GM19043 (cell line): ENCODE results near the gene ZNF438.
"Not testable (repeated sequence)": the region's sequence is repeated elsewhere in the genome, so short reads cannot be mapped to it uniquely, and the experiment has no call there.

Experiments
- ATAC-seq: cut with Tn5 transposase; IDR thresholded peaks from one replicate; pipeline ENCODE4 v1.9.1; 2021; ENCODE audit warnings: low read depth; ENCODE audit not compliant: unreplicated experiment

Gene ZNF438, protein sequence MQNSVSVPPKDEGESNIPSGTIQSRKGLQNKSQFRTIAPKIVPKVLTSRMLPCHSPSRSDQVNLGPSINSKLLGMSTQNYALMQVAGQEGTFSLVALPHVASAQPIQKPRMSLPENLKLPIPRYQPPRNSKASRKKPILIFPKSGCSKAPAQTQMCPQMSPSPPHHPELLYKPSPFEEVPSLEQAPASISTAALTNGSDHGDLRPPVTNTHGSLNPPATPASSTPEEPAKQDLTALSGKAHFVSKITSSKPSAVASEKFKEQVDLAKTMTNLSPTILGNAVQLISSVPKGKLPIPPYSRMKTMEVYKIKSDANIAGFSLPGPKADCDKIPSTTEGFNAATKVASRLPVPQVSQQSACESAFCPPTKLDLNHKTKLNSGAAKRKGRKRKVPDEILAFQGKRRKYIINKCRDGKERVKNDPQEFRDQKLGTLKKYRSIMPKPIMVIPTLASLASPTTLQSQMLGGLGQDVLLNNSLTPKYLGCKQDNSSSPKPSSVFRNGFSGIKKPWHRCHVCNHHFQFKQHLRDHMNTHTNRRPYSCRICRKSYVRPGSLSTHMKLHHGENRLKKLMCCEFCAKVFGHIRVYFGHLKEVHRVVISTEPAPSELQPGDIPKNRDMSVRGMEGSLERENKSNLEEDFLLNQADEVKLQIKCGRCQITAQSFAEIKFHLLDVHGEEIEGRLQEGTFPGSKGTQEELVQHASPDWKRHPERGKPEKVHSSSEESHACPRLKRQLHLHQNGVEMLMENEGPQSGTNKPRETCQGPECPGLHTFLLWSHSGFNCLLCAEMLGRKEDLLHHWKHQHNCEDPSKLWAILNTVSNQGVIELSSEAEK

DNA sequence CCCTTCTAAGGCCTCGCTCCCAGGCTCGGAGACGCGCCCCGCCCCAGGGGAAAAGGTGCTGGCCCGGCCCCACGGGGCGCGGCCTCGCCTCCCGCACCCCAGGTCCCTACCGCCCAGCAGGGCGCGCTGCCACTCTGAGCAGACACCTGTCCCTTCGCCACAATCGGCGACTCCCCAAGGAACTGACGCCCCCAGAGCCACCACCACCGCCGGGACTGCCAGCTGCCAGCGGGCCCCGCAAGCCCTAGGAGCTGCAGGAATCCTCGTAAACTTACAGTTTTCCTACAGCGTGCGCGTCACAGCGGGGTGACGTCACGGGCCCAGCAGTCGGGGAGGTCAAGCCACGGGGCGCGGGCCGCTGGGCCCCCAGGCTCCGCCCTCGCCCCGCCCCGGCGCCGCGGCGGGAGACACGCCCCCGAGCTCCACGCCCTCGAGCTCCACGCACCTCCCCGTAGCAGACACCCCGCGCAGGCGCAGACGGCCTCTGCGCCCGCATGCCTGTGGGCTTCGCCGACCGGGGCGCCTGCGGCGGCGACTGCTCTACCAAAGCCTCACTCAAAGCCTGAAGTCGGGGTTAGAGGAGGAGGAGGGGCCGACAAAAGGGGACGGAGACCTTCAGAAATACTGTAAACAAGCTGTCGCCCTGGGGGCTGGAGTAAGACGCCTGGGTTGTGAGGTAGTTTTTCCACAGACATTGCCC lies at the start of gene ZNF438:
TSS of gene ZNF438 (minus strand) at position 308 of the 700 bp plus-strand sequence. CDS start 154,831 bp downstream, outside the sequence.
- peak; percentile 82 for ATAC-seq

DNA sequence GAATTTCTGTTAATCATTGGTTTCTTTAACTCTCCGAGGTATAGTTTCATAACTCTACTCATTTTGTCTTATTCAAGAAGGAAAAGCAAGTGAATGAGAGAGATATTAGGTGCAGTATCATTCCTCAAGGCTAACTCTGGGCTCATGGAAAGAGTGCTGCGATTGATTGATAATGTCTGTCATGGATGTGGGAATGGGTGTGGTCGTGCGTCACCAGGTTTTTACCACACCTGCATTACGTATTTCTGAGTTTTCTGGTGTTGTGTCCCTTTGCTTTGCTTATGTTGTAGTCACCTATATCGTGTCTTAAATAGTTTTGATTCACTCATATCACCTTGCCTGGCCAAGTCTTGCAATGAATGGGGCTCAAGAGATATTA lies 44.9 kb upstream of the ZNF438 start:
- ATAC-seq = no peak

DNA sequence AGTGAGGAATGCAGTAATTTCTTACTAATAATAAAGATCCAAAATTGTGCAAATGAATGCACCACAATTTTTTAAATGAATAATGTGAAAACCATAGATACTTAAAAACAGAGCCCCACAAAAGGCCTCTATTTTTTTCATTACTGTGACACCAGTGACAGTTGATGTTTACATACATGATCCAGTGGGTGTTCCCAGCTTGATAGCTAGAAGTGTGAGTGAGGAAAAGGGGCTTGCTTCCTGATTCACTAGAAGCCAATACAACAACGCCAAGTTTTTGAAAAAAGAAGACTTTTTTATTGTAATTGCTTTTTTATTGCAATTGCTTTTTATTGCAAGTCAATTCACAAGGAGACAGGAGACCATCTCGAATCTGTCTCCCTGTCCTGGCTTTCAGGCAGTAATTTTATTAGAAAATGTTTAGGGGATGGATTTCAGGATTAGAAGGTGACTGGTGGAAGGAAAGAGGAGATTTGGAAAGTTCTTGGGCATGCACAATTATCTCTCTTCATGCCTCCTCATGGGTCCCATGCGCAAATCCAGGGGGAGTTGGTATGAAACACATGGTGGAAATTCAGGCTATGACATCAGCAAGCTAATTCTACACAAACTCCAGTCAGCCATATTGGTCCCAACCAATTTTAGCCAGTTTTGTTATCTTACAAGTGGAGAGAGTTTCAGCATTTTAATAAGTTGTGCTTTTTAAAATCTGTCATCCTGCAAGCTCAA lies 44.4 kb upstream of the ZNF438 start:
- no peak for ATAC-seq

DNA sequence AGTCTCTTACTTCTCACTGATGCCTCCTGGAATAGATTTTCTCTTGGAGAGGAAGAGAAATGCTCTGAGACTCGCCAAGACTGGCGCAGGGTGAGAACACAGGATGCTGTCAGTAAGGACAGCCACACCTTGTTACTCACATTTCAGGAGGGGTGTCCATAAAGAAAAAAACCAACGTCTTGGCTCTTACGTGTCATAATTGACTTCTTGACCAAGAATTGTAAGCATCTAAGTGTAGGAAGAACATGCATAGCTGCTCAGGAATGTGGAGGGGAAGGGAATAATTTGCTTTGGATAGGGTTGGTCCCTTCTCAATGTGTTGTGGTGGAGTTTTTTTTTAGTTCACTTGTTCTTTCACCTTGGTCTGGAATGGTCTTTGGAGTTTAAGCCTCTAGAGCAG lies 43.8 kb upstream of the ZNF438 start:
- no peak for ATAC-seq

DNA sequence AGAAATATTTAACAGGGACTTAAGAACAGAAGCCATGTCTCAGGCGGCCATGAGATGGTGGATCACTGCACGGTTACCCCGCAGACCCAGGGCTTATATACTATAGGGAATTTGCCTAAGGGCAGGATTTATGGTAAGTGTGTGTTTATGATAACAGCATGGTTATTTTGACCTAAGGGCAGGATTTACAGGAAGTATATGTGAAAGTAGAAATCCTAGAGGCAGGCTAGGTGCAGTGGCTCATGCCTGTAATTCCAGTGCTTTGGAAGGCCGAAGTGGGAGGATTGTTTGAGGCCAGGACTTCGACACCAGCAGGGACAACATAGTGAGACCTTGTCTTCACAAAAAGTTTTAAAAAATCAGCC lies 43.0 kb upstream of the ZNF438 start:
- ATAC-seq = no peak

DNA sequence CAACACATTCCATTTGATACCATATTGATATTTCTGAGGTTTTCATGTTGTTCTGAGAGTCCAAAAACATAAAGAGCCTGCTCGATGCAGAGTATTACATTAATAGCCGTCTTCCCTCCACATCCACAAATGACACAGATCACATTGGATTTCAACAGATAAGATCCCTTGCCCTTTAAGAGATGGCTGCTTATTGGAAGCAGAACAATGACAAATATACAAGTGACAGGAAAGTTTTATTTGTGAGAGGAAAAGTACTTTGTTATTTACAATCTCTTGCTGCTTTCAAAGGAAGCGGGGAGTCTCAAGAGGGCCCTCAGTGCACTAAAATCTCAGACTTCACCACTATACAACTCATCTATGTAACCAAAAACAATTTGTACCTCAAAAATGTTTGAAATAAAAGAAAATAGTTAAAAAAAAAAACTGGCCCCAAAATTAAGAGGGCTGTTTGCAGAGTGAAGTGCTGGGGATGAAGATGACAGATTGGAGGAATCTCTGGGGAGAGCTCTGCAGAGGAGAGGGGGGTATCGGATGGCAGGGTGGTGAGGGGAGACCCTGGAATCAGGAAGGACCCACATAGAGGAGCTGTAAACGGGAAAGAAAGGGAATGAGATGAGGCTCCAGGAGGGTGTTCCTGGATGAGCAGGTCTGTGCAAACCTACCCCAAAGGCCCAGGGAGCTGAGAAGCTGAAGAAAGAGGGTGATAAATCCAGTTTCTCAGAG lies 42.5 kb upstream of the ZNF438 start:
- ATAC-seq = no peak

DNA sequence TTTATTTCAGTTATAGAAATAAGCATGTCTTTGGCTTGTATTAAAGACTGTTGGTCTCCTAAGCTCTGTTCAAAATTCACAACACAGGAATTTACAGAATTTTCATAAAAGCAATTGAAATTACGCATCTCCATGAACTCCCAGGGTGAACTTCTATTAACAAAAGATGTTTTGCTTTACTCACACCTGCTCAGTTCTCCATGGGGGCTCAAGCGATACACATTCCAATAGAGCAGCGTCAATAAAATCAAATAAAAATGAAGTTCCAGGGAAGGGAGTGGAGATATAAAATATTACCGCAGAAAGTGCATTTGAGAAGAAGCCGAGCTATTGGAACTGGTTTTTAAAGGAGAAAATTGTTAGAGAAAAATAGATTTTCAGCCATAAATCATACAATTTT lies 41.5 kb upstream of the ZNF438 start:
- no peak for ATAC-seq

DNA sequence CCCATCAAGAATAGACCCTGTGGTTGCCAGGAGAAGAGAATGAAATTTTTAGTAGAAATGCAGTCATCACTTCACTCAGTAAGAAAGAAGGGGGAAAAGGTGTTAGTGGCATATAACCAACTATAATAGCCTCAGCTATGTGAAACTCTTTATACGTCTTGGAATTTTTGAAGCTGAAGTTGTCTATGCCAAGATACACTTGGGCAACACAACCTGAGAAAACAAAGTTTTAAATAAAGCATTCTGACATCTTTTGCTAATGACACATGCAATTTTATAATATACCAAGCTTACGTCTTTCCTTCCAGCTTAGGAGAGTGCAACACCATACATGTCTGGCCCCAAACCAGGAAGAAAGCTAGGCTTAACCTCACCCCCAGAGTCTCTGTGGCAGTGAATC lies 40.8 kb upstream of the ZNF438 start:
- ATAC-seq = no peak

DNA sequence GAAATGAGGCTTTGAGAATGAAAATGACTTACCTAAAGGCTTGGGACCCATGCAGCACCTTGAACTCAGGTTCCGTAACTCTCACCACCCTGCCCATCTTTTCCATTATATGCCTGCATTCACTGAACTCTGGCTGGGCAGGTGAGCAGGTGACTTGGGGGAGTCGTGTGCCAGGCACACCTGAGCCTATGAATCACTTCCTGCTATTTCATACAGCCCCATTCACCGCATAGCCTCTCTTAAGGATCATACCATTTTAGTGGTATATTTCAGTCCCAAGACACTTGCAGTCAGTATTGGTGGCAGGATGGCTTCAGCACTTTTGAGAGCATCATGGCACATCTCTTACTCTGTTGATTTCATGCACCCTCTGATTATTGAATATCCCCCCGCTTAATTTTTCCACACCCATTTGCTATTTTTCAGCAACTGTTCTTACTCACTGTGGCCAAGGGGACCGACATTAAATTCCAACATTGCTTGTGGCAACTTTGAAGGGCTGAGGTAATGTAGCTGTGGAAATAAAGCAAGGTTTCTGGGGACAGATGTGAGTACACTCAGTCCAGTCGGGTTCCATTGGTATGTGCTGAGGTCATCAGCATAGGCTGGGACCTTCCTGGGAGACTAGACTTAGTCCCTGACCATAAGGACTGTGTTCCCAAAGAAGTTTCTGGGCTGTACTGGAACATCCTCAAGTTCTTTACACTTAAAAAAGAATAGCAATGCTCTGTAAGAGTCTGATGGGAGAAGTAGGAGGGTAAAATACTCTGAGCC lies 39.8 kb upstream of the ZNF438 start:
- no peak for ATAC-seq

DNA sequence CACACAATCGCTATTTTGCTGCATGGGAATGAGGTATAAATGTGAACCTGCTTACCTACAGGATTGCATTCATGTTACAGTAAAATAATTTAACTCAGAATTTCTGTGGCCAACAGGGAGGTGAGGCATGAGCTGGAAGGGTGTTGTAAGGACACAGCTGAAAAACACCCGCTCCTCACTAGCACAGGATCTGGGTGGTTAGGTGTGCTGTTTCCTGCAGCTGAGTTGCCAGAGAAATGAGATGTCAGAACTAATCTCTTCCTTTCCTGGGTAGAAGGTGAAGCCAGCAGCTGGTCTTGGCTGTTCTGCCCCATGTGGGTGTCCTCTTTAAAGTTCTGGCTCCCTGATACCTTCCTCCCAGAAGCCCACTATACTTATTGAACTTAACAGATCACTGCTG lies 39.0 kb upstream of the ZNF438 start:
- no peak for ATAC-seq

DNA sequence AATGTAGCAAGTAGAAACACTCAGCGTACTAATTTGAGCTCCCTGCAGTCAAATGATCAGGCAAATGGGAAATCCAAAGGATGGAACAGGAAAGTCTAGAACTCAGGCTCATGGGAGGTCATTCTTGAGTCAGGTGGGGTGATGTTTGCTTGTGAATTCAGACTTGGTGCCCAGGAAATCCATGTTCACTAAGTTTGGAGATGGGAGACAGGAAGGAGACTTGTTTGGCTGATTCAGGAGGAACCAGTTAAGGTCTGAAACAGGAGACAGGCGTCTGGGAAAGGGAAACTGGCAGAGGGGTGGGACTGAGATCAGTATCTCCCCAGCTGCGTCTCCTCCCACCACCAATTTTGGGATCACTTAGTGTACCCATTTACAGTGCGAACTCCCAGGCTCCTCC lies 38.4 kb upstream of the ZNF438 start:
- no peak for ATAC-seq

DNA sequence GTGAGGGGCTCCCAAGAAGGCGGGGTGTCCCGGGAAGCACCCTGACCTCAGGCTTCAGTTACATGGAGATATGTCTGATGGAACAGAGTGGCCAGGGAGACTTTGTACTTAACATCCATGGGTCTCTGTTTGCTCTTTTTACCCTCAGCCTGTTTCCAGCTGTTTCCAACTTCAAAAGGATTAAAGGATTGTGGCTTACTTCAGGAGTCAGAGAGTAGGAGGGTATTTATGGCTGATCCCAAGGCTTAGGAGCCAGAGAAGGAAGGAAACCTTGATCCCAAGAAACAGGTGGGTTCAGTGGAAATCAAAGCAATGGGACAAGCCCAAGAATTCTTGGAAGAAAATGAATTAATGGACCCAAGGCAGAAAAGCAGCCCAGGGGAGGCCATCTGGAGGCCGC lies 37.7 kb upstream of the ZNF438 start:
- no peak for ATAC-seq

DNA sequence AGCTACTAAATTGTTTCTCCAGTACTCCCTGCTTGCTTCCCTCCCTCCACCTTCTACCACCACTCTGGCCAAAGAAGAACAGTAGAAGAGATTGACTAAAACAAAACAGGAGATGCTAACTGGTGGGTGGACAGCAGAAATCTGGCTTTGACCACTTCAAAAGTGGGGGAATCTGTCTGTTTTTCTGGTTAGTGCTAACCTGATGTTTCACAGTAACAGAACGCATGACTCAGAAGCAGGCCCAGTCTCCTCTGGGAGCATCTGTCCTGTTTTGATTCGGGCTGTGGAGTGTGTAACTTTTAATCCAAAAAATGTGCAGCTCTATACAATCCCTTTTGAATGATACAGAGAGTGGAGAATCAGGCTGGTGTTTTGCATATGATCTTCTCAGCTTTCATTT lies 32.7 kb upstream of the ZNF438 start:
- ATAC-seq = no peak

DNA sequence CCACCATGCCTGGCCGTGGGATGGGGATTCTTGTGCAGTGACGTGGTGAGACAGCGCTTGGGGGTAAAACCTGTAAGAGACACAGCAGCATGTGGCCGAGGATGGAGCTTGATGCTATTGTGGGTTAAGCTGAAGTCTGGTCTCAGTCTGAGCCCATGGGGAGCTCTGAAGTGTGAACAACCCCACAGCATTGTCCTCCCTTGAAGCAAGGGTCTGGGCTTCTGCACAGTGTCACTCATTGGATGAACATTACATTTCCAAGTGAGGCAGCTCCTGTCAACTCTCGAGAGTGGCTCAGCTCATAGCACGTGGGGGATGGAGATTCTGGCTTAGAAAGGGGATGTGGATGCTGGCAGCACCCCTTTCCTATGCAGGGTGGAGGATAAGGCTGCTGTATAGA lies 32.2 kb upstream of the ZNF438 start:
- no peak for ATAC-seq

DNA sequence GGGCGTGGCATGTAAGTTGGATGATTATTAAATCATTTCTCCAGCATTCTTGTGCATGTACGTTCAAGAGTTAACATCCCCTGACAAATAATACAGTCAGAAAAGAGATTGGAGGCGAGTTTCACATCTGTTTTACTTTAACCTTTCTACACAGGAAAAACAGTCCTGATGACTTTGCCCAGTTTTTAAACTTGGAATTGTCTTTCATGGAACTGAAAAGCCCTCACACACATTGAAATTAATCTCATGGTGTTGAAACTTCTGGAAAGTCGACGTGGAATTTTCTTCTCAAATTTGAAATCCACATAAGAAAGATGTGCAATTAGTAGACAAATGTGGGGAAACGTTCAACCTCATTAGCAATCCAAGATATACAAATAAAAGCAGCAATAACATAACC lies 31.2 kb upstream of the ZNF438 start:
- no peak for ATAC-seq

DNA sequence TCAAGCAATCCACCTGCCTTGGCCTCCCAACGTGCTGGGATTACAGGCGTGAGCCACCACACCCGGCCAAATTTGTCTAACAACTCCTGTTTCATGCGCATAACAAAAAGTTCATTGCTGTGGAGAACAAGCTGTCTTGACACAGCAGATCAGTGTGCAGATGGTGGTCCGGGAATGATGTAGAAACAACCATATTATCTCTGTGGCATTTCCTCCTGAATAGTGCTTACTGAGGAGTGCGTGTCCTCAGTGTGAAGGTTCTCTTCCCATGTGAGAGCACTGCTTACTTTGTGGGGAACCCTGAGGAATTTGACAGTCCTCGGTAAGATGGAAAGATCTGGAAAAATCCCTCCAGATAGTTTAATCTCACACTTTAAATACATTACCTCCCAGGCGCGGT lies 30.3 kb upstream of the ZNF438 start:
- no peak for ATAC-seq

DNA sequence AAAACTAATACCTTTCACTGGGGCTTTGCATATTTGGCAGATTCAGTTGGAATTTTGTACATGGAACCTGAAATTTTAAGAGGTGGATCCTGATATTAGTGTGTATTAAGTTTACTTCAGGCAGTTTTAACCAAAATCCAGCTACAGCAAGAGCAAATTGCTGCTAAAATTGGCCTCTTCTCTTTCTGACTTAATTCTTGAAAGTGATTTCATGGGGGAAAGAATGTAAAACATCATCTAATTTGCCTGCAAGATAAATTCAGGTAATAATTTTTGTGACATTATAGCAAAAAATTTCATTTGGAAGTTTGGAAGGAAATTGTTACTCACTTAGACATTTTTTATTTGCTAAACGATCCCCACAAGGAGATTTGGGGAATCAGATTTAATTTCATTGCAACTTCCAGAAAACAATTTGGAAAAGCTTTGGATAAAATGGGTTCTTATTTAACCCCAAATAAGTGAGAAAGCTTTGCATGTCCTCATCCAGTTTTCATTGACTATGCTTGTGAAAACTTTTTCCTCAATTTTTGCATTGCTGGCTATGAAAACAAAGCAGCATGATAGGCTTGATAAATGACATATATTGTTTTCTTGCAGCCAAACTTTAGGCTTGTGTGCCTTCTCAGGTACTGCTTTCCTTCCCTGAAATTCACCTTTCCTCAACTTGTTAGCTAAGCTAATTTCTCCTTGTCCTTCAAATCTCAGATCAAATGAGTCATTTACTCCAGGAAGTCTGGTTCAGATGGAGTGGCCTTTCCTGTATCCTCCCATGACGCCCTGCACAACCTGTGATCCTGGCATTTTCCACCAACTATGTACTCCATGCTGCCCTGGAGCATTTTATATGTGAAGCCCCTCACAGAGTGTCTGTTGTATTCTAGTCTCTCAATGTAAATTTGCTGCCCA lies 27.4 kb upstream of the ZNF438 start:
- ATAC-seq = no peak

DNA sequence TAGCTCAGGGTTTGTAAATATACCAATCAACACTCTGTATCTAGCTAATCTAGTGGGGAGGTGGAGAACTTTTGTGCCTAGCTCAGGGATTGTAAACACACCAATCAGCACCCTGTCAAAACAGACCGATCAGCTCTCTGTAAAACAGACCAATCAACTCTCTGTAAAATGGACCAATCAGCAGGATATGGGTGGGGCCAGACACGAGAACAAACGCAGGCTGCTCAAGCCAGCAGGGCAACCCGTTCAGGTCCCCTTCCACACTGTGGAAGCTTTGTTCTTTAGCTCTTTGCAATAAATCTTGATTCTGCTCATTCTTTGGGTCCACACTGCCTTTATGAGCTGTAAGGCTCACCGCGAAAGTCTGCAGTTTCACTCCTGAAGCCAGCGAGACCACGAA lies 25.0 kb upstream of the ZNF438 start:
- ATAC-seq = not testable (repeated sequence)
